Measurements from ENCODE around the gene GRM1. TPM values are rescaled to one million over a fixed set of nuclear protein-coding genes. Genes with fewer than 3 reads are reported as not detected.

GRM1 gene
- total and polyA plus RNA-seq, 2 donors (not counting 1 experiment from before 2014, with no cell fraction given): not detected

DNA sequence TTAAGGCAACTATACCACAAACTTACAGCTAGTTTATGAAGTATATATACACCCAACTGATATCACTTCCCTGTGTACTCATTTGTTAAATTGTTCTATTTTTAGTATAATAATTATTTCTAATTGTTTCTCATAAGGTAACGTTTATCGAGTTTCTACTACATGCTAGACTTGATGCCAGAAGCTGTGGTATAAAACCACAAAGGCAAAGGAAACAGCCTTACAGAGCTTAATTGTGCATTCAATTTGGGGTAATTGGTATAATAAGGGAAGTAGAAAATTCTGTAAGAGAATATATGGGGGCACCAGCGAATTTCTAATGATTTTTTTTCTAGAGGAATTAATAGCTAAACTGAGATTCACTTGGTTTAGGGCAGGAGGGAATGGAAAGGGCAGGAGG lies 183.9 kb downstream of the GRM1 start:
- no peaks in the 10 kb centered on the region for H3K9me3 ChIP-seq (ENCODE audit: control extremely low read depth in 1 of 3, control insufficient read depth in 2 of 3, insufficient read depth in 1 of 3, low read length in 2 of 3)
- H3K4me2 ChIP-seq (replicated peaks; ENCODE audit: low read depth, low read length, poor library complexity, severe bottlenecking): no peak overlapping the region
- no peaks in the 10 kb centered on the region for H3K4me1 Mint-ChIP-seq
- ATAC-seq (ENCODE audit: low read depth): no peak
- H3K79me2 ChIP-seq (ENCODE audit: control insufficient read depth, insufficient read depth, low read length): no peaks in the 10 kb centered on the region
- DNase-seq: no peak
- H4K20me1 ChIP-seq (ENCODE audit: control insufficient read depth, insufficient read depth, low read length, poor library complexity, severe bottlenecking): no peaks in the 10 kb centered on the region
- H3K9ac ChIP-seq (ENCODE audit: low read length): no peak overlapping the region
- CTCF ChIA-PET: no interaction called here
- H3K4me3 Mint-ChIP-seq: no peak overlapping the region
- no peak overlapping the region for H2AFZ ChIP-seq (ENCODE audit: insufficient read depth, low read depth, low read length, poor library complexity, severe bottlenecking)
- H3K4me3 ChIP-seq (ENCODE audit: control extremely low read depth in 1 of 5, extremely low read depth in 1 of 5, insufficient read depth in 1 of 5, low read depth in 2 of 5, low read length in 4 of 5): no peak overlapping the region
- H3K27ac ChIP-seq (ENCODE audit: low read length in 2 of 2): no peak overlapping the region
- H3K36me3 ChIP-seq (replicated peaks in 1 of 2; ENCODE audit: control extremely low read depth in 1 of 2, control insufficient read depth in 1 of 2, extremely low read depth in 1 of 2, insufficient read depth in 2 of 2, low read length in 1 of 2): no peaks in the 10 kb centered on the region
- intact Hi-C loops (cut with micrococcal nuclease): no loop called here
- no peaks in the 10 kb centered on the region for H3K27me3 ChIP-seq (replicated peaks in 1 of 4; ENCODE audit: control extremely low read depth in 1 of 4, control insufficient read depth in 3 of 4, insufficient read depth in 4 of 4, low read length in 3 of 4)
- no peaks in the 10 kb centered on the region for H3K4me1 ChIP-seq (ENCODE audit: control insufficient read depth in 2 of 2, insufficient read depth in 2 of 2, low read length in 2 of 2)
- POLR2A ChIA-PET: no interaction called here
- WGBS (ENCODE audit: insufficient coverage): 0% methylated on average over 1 of the region's 3 CpGs
- no peak for TF ChIP-seq CTCF (IDR thresholded peaks at IDR 0.05)
- TF ChIP-seq EZH2 (IDR thresholded peaks at IDR 0.05; ENCODE audit: borderline replicate concordance, insufficient read depth, low read depth, low read length, poor library complexity, severe bottlenecking): no peak
- no peaks in the 10 kb centered on the region for H3K27me3 Mint-ChIP-seq
- H3K9me3 Mint-ChIP-seq (ENCODE audit: insufficient read depth): no peaks in the 10 kb centered on the region
- H3K27ac Mint-ChIP-seq: no peak overlapping the region

- POLR2A ChIA-PET: no interaction called here
- Histone ChIP-seq H3K4me1 (ENCODE audit: control insufficient read depth in 2 of 2, insufficient read depth in 2 of 2, low read length in 2 of 2) (no peaks in the 10 kb centered on the region), H3K4me2 (replicated peaks; ENCODE audit: low read depth, low read length, poor library complexity, severe bottlenecking) (no peak overlapping the region), H3K36me3 (replicated peaks in 1 of 2; ENCODE audit: control extremely low read depth in 1 of 2, control insufficient read depth in 1 of 2, extremely low read depth in 1 of 2, insufficient read depth in 2 of 2, low read length in 1 of 2) (no peaks in the 10 kb centered on the region), H3K9me3 (ENCODE audit: control extremely low read depth in 1 of 3, control insufficient read depth in 2 of 3, insufficient read depth in 1 of 3, low read length in 2 of 3) (no peaks in the 10 kb centered on the region), H3K27ac (ENCODE audit: low read length in 2 of 2) (no peak overlapping the region), H2AFZ (ENCODE audit: insufficient read depth, low read depth, low read length, poor library complexity, severe bottlenecking) (no peak overlapping the region), H3K27me3 (replicated peaks in 1 of 4; ENCODE audit: control extremely low read depth in 1 of 4, control insufficient read depth in 3 of 4, insufficient read depth in 4 of 4, low read length in 3 of 4) (no peaks in the 10 kb centered on the region), H3K4me3 (ENCODE audit: control extremely low read depth in 1 of 5, extremely low read depth in 1 of 5, insufficient read depth in 1 of 5, low read depth in 2 of 5, low read length in 4 of 5) (no peak overlapping the region), H3K79me2 (ENCODE audit: control insufficient read depth, insufficient read depth, low read length) (no peaks in the 10 kb centered on the region), H4K20me1 (ENCODE audit: control insufficient read depth, insufficient read depth, low read length, poor library complexity, severe bottlenecking) (no peaks in the 10 kb centered on the region), H3K9ac (ENCODE audit: low read length) (no peak overlapping the region)
- no peak overlapping the region for H3K27ac Mint-ChIP-seq
- DNase-seq (no peak), ATAC-seq (ENCODE audit: low read depth) (no peak)
- no peak overlapping the region for H3K4me3 Mint-ChIP-seq
- H3K27me3 Mint-ChIP-seq: no peaks in the 10 kb centered on the region
- CTCF ChIA-PET: no interaction called here
- H3K9me3 Mint-ChIP-seq (ENCODE audit: insufficient read depth): no peaks in the 10 kb centered on the region
- TF ChIP-seq CTCF (IDR thresholded peaks at IDR 0.05) (no peak), EZH2 (IDR thresholded peaks at IDR 0.05; ENCODE audit: borderline replicate concordance, insufficient read depth, low read depth, low read length, poor library complexity, severe bottlenecking) (no peak)
- H3K4me1 Mint-ChIP-seq: no peaks in the 10 kb centered on the region
- intact Hi-C loops (cut with micrococcal nuclease): no loop called here
- 82% methylated on average over 3 of the region's 3 CpGs for WGBS (ENCODE audit: insufficient coverage)
Measured at GRCh38 chr6:146219101-146219500, 190.2 kb downstream of the GRM1 start.

Measured in B cell (primary cell).